Peyer's patch (tissue), 4 donors: ENCODE results near the gene PPP1R37. TPM values are rescaled to one million over a fixed set of nuclear protein-coding genes. Genes with fewer than 3 reads are reported as not detected.
A peak's percentile ranks its signal among the peaks of the same experiment; 100 is the strongest.

Source experiments
- DNase-seq, 3 donors: peaks; one replicate each; pipeline ENCODE4 v3.0.0-alpha.2; 2017 to 2019
- H3K27ac ChIP-seq, 4 donors: fragments of 200-600 bp; sonication (generic); one replicate each; pipeline ENCODE4 v1.5.1; 2016 to 2019
- H3K27me3 ChIP-seq, 2 donors: fragments of 200-600 bp; sonication (generic); one replicate each; pipeline ENCODE4 v1.5.1; 2019
- H3K36me3 ChIP-seq, 3 donors: fragments of 200-600 bp; sonication (generic); one replicate each; pipeline ENCODE4 v1.5.1; 2016 to 2019
- H3K4me1 ChIP-seq, 4 donors: fragments of 200-600 bp; sonication (generic); one replicate each; pipeline ENCODE4 v1.5.1; 2016 to 2019
- H3K4me3 ChIP-seq, 4 donors: fragments of 200-600 bp; sonication (generic); 1 replicate in 3 of 4; 2 replicates in 1 of 4; pipeline ENCODE4 v1.5.1; 2016 to 2019; ENCODE audit warnings: mild to moderate bottlenecking in 1 of 4
- H3K9me3 ChIP-seq, 4 donors: fragments of 200-600 bp; sonication (generic); one replicate each; pipeline ENCODE4 v1.5.1; 2016 to 2019; ENCODE audit warnings: mild to moderate bottlenecking in 1 of 4
- POLR2A ChIP-seq, 2 donors: fragments of 450-650 bp; IDR thresholded peaks; one replicate each; pipeline ENCODE4 v1.5.1; 2017; ENCODE audit warnings: antibody characterized with exemption in 2 of 2, mild to moderate bottlenecking in 2 of 2, moderate library complexity in 2 of 2
- total RNA-seq, 4 donors: library from RNA; depleted of rRNA; stranded (reverse); fragments of >200 nt; gene quantifications; one replicate each; pipeline ENCODE4 v1.1.0, GENCODE V29; 2016
- TF ChIP-seq, protein P1 (sequence below), 6 experiments: fragments of 450-650 bp in 4 of 6; fragments of 200-600 bp in 2 of 6; sonication (generic) in 1 of 6; IDR thresholded peaks; one replicate each; pipeline ENCODE4 v1.5.1; 2017 to 2019; ENCODE audit warnings: antibody characterized with exemption in 6 of 6, mild to moderate bottlenecking in 3 of 6, moderate library complexity in 1 of 6

Gene PPP1R37
- total RNA-seq, 4 donors from 2014 or later: 41.8 to 75.1 (median 54.2) TPM

DNA sequence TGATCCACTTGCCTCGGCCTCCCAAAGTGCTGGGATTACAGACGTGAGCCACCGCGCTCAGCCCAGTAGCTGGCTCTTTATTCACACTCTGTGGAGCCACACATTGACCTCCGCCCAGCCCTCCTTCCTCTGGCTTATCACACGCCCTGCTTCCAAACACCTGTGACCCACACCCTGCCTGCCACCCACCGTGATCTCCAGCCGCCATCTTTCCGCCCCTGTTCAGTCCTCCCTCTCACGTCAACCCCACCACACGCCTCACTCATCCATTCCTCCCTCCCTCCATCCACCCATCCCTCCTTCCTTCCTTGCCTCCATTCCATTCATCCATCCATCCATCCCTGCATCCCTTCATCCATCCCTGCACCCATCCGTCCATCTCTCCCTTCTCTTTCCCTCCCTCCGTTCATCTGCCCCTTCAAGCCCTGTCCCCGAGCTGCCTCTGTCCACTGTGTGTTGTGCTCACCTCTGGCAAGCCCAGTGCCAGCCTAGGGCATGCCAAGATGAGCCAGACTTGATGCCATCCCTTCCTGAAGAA lies 34.3 kb upstream of the PPP1R37 start:
- Histone ChIP-seq H3K4me1 (no peaks in the 10 kb centered on the region), H3K27ac (no peak overlapping the region), H3K4me3 (no peak overlapping the region), H3K9me3 (no peaks in the 10 kb centered on the region), H3K27me3 (no peaks in the 10 kb centered on the region), H3K36me3 (peaks cover 0 to 98% (median 4%) of the 10 kb centered on the region in 3 donors)
- no peak for DNase-seq
- no peak for TF ChIP-seq POLR2A (IDR thresholded peaks at IDR 0.05)

DNA sequence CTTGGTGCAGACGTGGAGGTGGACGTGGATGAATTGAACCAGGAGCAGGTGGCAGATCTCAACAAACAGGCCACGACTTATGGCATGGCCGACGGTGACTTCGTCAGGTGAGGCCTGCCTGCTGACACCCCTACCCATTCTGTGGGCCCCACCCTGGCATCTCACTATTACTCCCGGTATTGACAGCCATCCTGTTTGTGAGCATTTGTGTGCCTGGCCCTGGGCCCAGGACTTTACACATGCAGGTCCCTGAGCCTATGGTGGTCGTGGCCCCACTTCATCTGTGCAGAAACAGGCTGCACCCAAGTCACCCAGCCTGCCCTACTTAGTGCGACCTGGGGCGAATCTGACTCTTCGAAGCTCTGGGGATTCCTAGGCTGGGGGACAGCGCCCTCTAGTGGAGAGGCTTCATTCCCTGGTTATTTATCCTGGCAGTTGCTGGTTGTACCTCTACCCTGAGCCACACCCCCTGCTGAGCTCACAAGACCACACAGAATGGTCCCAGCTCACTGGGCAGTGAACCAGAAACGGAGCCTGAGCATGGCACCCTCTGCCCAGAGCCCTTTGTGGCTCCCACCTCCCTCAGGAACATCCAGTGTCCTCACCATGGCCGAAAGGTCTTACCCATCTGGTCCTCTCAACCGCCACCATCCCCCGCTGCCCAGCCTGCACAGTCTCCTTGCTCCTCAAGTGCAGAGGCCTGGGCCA lies 33.6 kb upstream of the PPP1R37 start:
- TF ChIP-seq, protein P1, sequence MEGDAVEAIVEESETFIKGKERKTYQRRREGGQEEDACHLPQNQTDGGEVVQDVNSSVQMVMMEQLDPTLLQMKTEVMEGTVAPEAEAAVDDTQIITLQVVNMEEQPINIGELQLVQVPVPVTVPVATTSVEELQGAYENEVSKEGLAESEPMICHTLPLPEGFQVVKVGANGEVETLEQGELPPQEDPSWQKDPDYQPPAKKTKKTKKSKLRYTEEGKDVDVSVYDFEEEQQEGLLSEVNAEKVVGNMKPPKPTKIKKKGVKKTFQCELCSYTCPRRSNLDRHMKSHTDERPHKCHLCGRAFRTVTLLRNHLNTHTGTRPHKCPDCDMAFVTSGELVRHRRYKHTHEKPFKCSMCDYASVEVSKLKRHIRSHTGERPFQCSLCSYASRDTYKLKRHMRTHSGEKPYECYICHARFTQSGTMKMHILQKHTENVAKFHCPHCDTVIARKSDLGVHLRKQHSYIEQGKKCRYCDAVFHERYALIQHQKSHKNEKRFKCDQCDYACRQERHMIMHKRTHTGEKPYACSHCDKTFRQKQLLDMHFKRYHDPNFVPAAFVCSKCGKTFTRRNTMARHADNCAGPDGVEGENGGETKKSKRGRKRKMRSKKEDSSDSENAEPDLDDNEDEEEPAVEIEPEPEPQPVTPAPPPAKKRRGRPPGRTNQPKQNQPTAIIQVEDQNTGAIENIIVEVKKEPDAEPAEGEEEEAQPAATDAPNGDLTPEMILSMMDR (IDR thresholded peaks at IDR 0.05): peak; percentile 72 to 94 (median 90)
- TF ChIP-seq POLR2A (IDR thresholded peaks at IDR 0.05): no peak
- H3K9me3 ChIP-seq: no peaks in the 10 kb centered on the region

DNA sequence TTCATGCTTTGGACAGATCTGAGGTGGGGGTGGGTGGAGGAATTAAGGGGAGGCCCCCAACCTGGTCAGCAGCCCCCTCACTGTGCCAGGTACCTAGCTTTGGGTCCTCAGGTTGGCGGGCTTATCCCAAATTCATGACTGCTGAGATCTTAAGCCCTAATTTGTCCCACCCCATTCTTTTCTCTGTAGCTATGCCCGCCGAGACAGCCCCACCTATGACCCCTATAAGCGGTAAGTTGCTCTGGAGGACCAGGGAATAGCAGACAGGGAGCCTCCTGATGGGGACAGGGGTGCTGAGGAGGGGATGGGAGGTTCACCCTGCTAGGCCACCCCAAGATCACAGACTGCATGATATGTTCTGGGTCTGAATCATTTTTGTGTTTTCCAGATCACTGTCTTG lies 31.0 kb upstream of the PPP1R37 start:
- Histone ChIP-seq H3K27ac (no peak overlapping the region), H3K36me3 (peaks cover 0 to 97% (median 4%) of the 10 kb centered on the region in 3 donors), H3K27me3 (no peaks in the 10 kb centered on the region), H3K4me1 (no peaks in the 10 kb centered on the region), H3K4me3 (no peak overlapping the region), H3K9me3 (no peaks in the 10 kb centered on the region)
- no peak for TF ChIP-seq POLR2A (IDR thresholded peaks at IDR 0.05)
- TF ChIP-seq, protein P1 (IDR thresholded peaks at IDR 0.05): no peak
- DNase-seq: no peak

More for the DNA sequence above, 33.6 kb upstream of the PPP1R37 start:
- DNase-seq: peak; percentile 84 to 93 (median 84)
- no peak overlapping the region for H3K27ac ChIP-seq
- no peaks in the 10 kb centered on the region for H3K27me3 ChIP-seq
- H3K4me1 ChIP-seq: no peaks in the 10 kb centered on the region
- peaks cover 0 to 98% (median 4%) of the 10 kb centered on the region in 3 donors for H3K36me3 ChIP-seq
- H3K4me3 ChIP-seq: no peak overlapping the region

DNA sequence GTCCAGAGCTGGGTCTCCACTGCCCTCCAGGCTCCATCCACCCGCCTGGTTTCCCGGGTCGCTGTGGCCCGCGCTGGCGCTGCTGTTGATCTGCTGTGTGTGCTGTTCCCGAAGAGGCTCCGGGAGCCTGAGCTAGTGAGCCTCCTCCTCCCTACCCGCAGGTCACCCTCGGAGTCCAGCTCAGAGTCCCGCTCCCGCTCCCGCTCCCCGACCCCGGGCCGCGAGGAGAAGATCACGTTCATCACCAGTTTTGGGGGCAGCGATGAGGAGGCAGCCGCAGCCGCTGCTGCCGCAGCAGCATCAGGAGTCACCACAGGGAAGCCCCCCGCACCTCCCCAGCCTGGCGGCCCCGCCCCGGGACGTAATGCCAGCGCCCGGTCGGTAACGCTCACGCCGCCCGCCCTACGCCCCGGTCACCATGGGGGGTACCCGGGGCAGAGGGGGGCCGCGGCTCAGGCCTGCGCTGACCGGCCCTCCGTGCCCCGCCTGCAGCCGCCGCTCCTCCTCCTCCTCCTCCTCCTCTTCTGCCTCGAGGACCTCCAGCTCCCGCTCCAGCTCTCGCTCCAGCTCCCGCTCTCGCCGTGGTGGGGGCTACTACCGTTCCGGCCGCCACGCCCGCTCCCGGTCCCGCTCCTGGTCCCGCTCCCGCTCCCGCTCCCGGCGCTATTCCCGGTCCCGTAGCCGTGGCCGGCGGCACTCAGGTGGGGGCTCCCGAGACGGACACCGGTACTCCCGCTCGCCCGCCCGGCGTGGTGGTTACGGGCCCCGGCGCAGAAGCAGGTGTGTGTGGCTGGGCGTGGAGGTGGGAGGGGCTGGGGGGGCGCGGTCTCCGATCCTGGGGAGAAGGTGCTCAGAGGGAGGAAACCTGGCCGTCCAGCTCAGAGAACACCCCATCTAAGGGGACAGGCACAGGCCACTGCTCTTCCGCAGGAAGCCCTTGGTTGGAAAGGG lies 28.9 kb upstream of the PPP1R37 start:
- Histone ChIP-seq H3K4me1 (no peaks in the 10 kb centered on the region), H3K4me3 (no peak overlapping the region), H3K27ac (no peak overlapping the region), H3K27me3 (no peaks in the 10 kb centered on the region), H3K36me3 (peaks cover 0 to 97% (median 4%) of the 10 kb centered on the region in 3 donors), H3K9me3 (no peaks in the 10 kb centered on the region)
- DNase-seq: no peak
- TF ChIP-seq, protein P1 (IDR thresholded peaks at IDR 0.05): no peak
- no peak for TF ChIP-seq POLR2A (IDR thresholded peaks at IDR 0.05)

DNA sequence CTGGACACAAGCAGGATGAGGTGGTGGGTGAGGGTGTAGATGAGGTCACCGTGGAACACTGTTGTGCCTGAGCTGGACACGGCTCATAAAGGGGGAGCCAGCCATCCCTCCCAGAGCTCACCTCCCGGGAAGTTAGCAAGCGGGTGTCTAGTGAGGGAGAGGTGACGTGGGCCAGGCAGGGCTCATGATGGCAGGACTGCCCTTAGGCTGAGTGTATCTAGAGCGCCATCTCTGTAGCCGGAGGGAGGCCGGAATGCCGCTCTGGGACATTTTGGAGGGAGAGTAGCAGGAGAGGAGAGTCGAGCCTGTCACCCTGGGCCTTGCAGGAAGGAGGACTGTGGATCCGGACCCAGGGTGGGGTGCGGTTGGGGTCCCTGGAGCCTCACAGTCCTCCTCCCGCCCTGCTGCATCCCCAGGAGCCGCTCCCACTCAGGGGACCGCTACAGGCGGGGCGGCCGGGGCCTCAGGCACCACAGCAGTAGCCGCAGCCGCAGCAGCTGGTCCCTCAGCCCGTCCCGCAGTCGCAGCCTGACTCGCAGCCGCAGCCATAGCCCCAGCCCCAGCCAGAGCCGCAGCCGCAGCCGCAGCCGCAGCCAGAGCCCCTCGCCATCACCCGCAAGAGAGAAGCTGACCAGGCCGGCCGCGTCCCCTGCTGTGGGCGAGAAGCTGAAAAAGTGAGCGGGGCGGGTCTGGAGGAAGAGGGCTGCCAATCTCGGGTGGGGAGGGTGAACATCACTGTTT lies 25.9 kb upstream of the PPP1R37 start:
- Histone ChIP-seq H3K27me3 (no peaks in the 10 kb centered on the region), H3K27ac (no peak overlapping the region), H3K36me3 (peaks cover 0 to 97% (median 0%) of the 10 kb centered on the region in 3 donors), H3K9me3 (no peaks in the 10 kb centered on the region), H3K4me1 (no peaks in the 10 kb centered on the region), H3K4me3 (no peak overlapping the region)
- TF ChIP-seq POLR2A (IDR thresholded peaks at IDR 0.05): no peak
- TF ChIP-seq, protein P1 (IDR thresholded peaks at IDR 0.05): no peak
- DNase-seq: peak in 1 of 3 donors; percentile 44
